OCI-LY7 (cell line): Measurements from ENCODE around the gene CCDC181.

ENCODE experiments used
- EZH2phosphoT487 ChIP-seq: fragments of 200-600 bp; sonication (generic); IDR thresholded peaks from 2 replicates; pipeline ENCODE4 v1.6.1; 2018; ENCODE audit warnings: low read depth, borderline replicate concordance, mild to moderate bottlenecking, mixed run types, antibody characterized with exemption, low read length, moderate library complexity, mixed read lengths
- TF ChIP-seq, protein P1 (sequence below): fragments of 200-600 bp; sonication (generic); conservative IDR thresholded peaks from 2 replicates; pipeline ENCODE4 v1.5.1; 2014; ENCODE audit warnings: mild to moderate bottlenecking, antibody characterized with exemption, low read length, moderate library complexity, mixed read lengths

DNA sequence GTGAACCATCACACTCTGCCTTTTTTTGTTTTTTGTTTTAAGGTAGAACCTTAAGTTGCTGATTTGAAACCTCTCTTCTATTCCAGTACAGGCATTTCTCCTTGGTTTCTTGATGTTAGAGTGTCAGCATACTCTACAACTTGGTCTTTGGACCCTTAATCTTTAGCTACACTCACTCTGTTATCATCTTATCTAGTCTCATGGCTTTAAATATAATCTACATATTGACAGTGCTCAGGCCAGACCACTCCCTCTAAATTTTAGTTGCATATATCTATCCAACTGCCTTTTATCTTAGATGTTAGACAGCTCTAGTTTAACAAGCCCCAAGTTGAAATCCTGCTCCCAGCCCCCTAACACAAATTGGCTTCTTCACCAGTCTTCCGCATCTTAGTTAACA, 81.8 kb downstream of the CCDC181 start:
- TF ChIP-seq, protein P1, sequence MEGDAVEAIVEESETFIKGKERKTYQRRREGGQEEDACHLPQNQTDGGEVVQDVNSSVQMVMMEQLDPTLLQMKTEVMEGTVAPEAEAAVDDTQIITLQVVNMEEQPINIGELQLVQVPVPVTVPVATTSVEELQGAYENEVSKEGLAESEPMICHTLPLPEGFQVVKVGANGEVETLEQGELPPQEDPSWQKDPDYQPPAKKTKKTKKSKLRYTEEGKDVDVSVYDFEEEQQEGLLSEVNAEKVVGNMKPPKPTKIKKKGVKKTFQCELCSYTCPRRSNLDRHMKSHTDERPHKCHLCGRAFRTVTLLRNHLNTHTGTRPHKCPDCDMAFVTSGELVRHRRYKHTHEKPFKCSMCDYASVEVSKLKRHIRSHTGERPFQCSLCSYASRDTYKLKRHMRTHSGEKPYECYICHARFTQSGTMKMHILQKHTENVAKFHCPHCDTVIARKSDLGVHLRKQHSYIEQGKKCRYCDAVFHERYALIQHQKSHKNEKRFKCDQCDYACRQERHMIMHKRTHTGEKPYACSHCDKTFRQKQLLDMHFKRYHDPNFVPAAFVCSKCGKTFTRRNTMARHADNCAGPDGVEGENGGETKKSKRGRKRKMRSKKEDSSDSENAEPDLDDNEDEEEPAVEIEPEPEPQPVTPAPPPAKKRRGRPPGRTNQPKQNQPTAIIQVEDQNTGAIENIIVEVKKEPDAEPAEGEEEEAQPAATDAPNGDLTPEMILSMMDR: no peak
- no peak for TF ChIP-seq EZH2phosphoT487
